PC-9 (cell line): ENCODE data around the gene SPTB. TPM values are rescaled to one million over a fixed set of nuclear protein-coding genes. Genes with fewer than 3 reads are reported as not detected.

Experiments
- BruUV-seq: library from RNA; stranded (reverse); fragments of 400-500 nt; replicated peaks from 2 replicates; lab custom pipeline; 2021; lab: Mats Ljungman, UMichigan
- CTCF ChIA-PET: fragments of 300-600 bp; sonication (Branson Sonifier 250); formaldehyde crosslinking; loops from one replicate; lab custom pipeline; 2022; ENCODE audit warnings: antibody characterized with exemption; lab: Charles Lee
- POLR2A ChIA-PET: fragments of 300-600 bp; sonication (Branson Sonifier 250); formaldehyde crosslinking; loops from one replicate; lab custom pipeline; 2022; ENCODE audit warnings: antibody characterized with exemption; ENCODE audit not compliant: unreplicated experiment; lab: Charles Lee
- DNase-seq, 2 experiments: peaks; one replicate each; pipeline versions ENCODE4 v3.0.0 to v3.0.0-alpha.2; 2015 to 2022; ENCODE audit warnings: mixed read lengths in 1 of 2
- H2AFZ ChIP-seq: fragments of 200-600 bp; sonication (generic); 2 replicates; pipeline ENCODE4 v1.8.1; 2017; ENCODE audit warnings: antibody characterized with exemption
- H3F3A ChIP-seq: fragments of 200-600 bp; sonication (generic); 2 replicates; pipeline ENCODE4 v1.8.1; 2017; ENCODE audit warnings: antibody characterized with exemption, mild to moderate bottlenecking, low read depth; ENCODE audit not compliant: insufficient read depth
- H3K27ac ChIP-seq: fragments of 200-600 bp; sonication (generic); 2 replicates; pipeline ENCODE4 v1.6.1; 2016; ENCODE audit warnings: mixed run types
- H3K27me3 ChIP-seq: fragments of 200-600 bp; sonication (generic); 2 replicates; pipeline ENCODE4 v1.6.1; 2016; ENCODE audit warnings: low read depth, mixed run types; ENCODE audit not compliant: insufficient read depth
- H3K36me3 ChIP-seq: fragments of 200-600 bp; sonication (generic); 2 replicates; pipeline ENCODE4 v1.6.1; 2016; ENCODE audit warnings: low read depth, mixed run types
- H3K4me1 ChIP-seq: fragments of 200-600 bp; sonication (generic); replicated peaks from 2 replicates; pipeline ENCODE4 v1.6.1; 2016; ENCODE audit warnings: mixed run types; ENCODE audit not compliant: insufficient read depth
- H3K4me2 ChIP-seq: fragments of 200-600 bp; sonication (generic); 2 replicates; pipeline ENCODE4 v1.6.1; 2017; ENCODE audit warnings: mixed run types
- H3K4me3 ChIP-seq: fragments of 200-600 bp; sonication (generic); 2 replicates; pipeline ENCODE4 v1.6.1; 2016; ENCODE audit warnings: mixed run types
- H3K79me2 ChIP-seq: fragments of 200-600 bp; sonication (generic); 2 replicates; pipeline ENCODE4 v1.6.1; 2017; ENCODE audit warnings: low read depth, mixed run types
- H3K9me2 ChIP-seq: fragments of 200-600 bp; sonication (generic); 2 replicates; pipeline ENCODE4 v1.8.1; 2017; ENCODE audit warnings: mild to moderate bottlenecking; ENCODE audit not compliant: insufficient read depth
- H3K9me3 ChIP-seq: fragments of 200-600 bp; sonication (generic); 2 replicates; pipeline ENCODE4 v1.8.1; 2016; ENCODE audit warnings: low read depth; ENCODE audit not compliant: insufficient read depth
- H4K20me1 ChIP-seq: fragments of 200-600 bp; sonication (generic); 2 replicates; pipeline ENCODE4 v1.8.1; 2017; ENCODE audit not compliant: insufficient read depth
- CTCF ChIP-seq: fragments of 200-600 bp; sonication (generic); conservative IDR thresholded peaks from 2 replicates; pipeline ENCODE4 v1.6.1; 2017; ENCODE audit warnings: mixed run types, antibody characterized with exemption, mild to moderate bottlenecking, moderate library complexity
- EZH2 ChIP-seq: fragments of 200-600 bp; sonication (generic); IDR thresholded peaks from 2 replicates; pipeline ENCODE4 v1.8.0; 2017; ENCODE audit warnings: antibody characterized with exemption, low read depth
- intact Hi-C: fragments of 100-400 bp; cut with micrococcal nuclease; formaldehyde crosslinking; loops from one replicate; pipeline ENCODE4 v1.10.0; 2022; ENCODE audit not compliant: unreplicated experiment
- total RNA-seq: library from RNA; stranded (reverse); gene quantifications from 2 replicates; pipeline ENCODE4 v1.2.3, GENCODE V29; 2021

SPTB gene
- total RNA-seq, 1 experiment from 2014 or later: 0.50 TPM

GRCh38 chr14:64757601-64758000, 122.1 kb downstream of the SPTB start:
- no peak overlapping the region for H2AFZ ChIP-seq
- no peak for TF ChIP-seq CTCF
- no peak for TF ChIP-seq EZH2
- CTCF ChIA-PET: no interaction called here
- POLR2A ChIA-PET: no interaction called here
- H3K27me3 ChIP-seq: no peaks in the 10 kb centered on the region
- H3K79me2 ChIP-seq: no peaks in the 10 kb centered on the region
- peak overlapping the region; percentile 45 for H3K4me2 ChIP-seq
- no peak overlapping the region for H3K4me3 ChIP-seq
- no peak for DNase-seq
- H3K9me2 ChIP-seq: no peaks in the 10 kb centered on the region
- intact Hi-C loops: loop anchor here (2.0 to 5.0 kb wide), 4 partner anchors 37 to 320 kb away; partner anchors contain the start of genes HSPA2 and RAB15
- H3K27ac ChIP-seq: peak overlapping the region; percentile 34
- peaks cover 47% of the 10 kb centered on the region for H3F3A ChIP-seq
- H4K20me1 ChIP-seq: no peaks in the 10 kb centered on the region
- H3K4me1 ChIP-seq: peaks cover 77% of the 10 kb centered on the region
- no TSS peak for BruUV-seq
- no peaks in the 10 kb centered on the region for H3K36me3 ChIP-seq
- no peaks in the 10 kb centered on the region for H3K9me3 ChIP-seq

- H3K36me3 ChIP-seq: no peaks in the 10 kb centered on the region
- no peak for DNase-seq
These were observed 123.0 kb downstream of the SPTB start for GRCh38 chr14:64756712-64757111.

GRCh38 chr14:64755781-64756221, 123.9 kb downstream of the SPTB start:
- Histone ChIP-seq H3K4me1 (peaks cover 59% of the 10 kb centered on the region), H3K79me2 (no peaks in the 10 kb centered on the region), H3K4me3 (no peak overlapping the region), H3K27me3 (no peaks in the 10 kb centered on the region), H3K27ac (no peak overlapping the region), H3K4me2 (peak overlapping the region; percentile 57), H3K36me3 (no peaks in the 10 kb centered on the region), H3F3A (peaks cover 29% of the 10 kb centered on the region), H2AFZ (no peak overlapping the region), H3K9me2 (no peaks in the 10 kb centered on the region), H3K9me3 (no peaks in the 10 kb centered on the region), H4K20me1 (no peaks in the 10 kb centered on the region)
- POLR2A ChIA-PET: no interaction called here
- CTCF ChIA-PET: no interaction called here
- peak; percentile 91 for DNase-seq
- intact Hi-C loops: loop anchor here (1.0 to 5.0 kb wide), 5 partner anchors 30 to 318 kb away; partner anchors contain the start of genes HSPA2 and RAB15
- no TSS peak for BruUV-seq
- TF ChIP-seq CTCF: no peak
- TF ChIP-seq EZH2: no peak

More at GRCh38 chr14:64756712-64757111, 123.0 kb downstream of the SPTB start:
- H2AFZ ChIP-seq: no peak overlapping the region
- no peak overlapping the region for H3K27ac ChIP-seq
- intact Hi-C loops: loop anchor here (1.0 to 5.0 kb wide), 5 partner anchors 30 to 319 kb away; partner anchors contain the start of genes HSPA2 and RAB15
- H3K9me2 ChIP-seq: no peaks in the 10 kb centered on the region
- H3F3A ChIP-seq: peaks cover 38% of the 10 kb centered on the region
- H3K79me2 ChIP-seq: no peaks in the 10 kb centered on the region
- no peaks in the 10 kb centered on the region for H3K9me3 ChIP-seq
- no peak for TF ChIP-seq CTCF
- TF ChIP-seq EZH2: no peak
- H3K4me3 ChIP-seq: no peak overlapping the region
- H3K4me1 ChIP-seq: peaks cover 68% of the 10 kb centered on the region
- ChIA-PET POLR2A (interaction anchor here (0.6 kb wide), 1 partner anchor 328 kb away, joined by 3 read pairs; no protein-coding TSS in a partner anchor), CTCF (no interaction called here)
- no peaks in the 10 kb centered on the region for H3K27me3 ChIP-seq
- peak overlapping the region; percentile 57 for H3K4me2 ChIP-seq
- BruUV-seq: no TSS peak
- H4K20me1 ChIP-seq: no peaks in the 10 kb centered on the region
